GM13977 (cell line): ENCODE measurements around the gene GPR4.

Source experiments
- DNase-seq: peaks from one replicate; pipeline ENCODE4 v3.0.0; 2012; ENCODE audit warnings: low spot score
- in situ Hi-C: fragments of 300-500 bp; cut with MboI; formaldehyde crosslinking; loops from one replicate; pipeline ENCODE4 v1.12.0; 2022; ENCODE audit warnings: low sequenced_read_pairs, low pct_unique_long_range_greater_than_20kb, mixed read lengths, inconsistent platforms; ENCODE audit not compliant: unreplicated experiment
- TF ChIP-seq, protein P1 (sequence below): IDR thresholded peaks from 2 replicates; pipeline ENCODE4 v1.5.1; 2012; ENCODE audit warnings: mild to moderate bottlenecking, control low read depth; ENCODE audit not compliant: insufficient read depth; ENCODE audit errors: extremely low read depth, missing control alignments

The GPR4 gene

DNA sequence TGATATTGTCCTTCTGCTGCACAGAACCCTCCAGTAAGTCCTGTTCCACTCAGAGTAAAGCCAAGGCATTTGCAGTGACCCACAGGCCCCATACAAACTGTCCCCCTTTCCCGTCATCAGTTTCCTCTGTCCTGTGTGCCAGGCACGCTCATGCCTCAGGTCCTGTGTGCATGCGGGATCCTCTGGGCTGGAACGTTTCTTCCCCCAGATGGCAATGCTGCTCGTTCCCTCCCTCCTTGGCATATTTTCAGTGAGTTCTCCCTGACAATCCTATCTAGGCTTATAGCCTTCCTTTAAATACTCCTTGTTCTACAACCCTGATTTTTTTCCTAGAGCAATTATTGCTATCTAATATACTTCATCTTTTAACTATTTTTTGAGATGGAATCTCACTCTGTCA lies 23.2 kb downstream of the GPR4 start:
- TF ChIP-seq, protein P1, sequence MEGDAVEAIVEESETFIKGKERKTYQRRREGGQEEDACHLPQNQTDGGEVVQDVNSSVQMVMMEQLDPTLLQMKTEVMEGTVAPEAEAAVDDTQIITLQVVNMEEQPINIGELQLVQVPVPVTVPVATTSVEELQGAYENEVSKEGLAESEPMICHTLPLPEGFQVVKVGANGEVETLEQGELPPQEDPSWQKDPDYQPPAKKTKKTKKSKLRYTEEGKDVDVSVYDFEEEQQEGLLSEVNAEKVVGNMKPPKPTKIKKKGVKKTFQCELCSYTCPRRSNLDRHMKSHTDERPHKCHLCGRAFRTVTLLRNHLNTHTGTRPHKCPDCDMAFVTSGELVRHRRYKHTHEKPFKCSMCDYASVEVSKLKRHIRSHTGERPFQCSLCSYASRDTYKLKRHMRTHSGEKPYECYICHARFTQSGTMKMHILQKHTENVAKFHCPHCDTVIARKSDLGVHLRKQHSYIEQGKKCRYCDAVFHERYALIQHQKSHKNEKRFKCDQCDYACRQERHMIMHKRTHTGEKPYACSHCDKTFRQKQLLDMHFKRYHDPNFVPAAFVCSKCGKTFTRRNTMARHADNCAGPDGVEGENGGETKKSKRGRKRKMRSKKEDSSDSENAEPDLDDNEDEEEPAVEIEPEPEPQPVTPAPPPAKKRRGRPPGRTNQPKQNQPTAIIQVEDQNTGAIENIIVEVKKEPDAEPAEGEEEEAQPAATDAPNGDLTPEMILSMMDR = no peak
- in situ Hi-C loops = no loop called here
- DNase-seq = no peak

DNA sequence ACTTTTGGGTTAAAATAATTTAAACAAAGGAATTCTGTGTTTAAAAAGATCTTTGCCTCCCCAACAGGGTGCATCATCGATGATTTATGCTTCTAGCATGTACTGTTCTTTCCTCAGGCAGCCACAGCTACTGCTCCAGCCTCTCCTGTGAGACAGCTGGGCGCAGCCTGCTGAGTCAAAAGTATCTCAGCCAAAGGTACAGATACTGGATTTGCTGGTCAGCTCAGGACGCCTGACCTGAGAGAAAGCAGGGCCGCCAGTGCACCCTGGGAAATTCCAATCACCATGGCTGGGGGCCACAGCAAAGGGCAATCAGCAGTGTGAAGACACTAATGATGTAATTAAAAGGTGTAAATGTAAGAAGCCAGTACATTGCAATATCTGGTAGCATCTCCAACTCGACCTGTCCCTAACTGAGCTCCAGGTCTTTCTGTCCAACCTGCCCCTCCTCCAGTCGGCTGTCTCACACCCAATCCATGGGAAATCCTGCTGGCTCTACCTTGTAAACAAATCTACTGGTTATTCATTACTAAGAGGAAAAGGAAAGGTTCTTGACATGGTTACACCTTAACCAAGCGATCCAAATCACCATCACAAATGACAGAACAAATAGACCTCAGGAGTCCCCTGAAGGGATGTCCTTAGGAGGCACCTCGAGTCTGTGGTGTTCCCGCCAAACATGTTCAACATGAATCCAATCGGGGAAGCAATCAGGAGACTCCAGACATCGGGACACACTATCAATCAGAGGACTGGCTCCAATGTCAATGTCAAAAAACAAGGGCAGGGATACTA lies 24.7 kb downstream of the GPR4 start:
- in situ Hi-C loops = no loop called here
- TF ChIP-seq, protein P1 = no peak
- DNase-seq = no peak

DNA sequence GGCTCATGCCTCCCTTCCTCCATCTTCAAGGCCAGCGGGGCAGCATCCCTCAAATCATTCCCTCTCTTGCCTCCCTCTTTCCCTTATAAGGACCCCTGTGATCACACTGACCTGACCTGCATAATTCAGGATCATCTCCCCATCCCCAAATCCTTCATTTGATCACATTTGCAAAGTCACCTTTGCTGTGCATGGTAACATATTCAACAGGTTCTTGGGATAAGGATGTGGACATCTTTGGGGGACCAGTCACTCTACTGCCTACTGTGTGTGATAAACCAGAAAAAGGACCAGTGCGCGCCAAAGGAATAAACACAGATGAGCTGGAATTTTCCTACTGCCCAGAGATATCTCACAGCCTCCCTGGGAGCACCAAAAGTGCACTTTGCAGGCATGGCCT lies 25.3 kb downstream of the GPR4 start:
- in situ Hi-C loops = no loop called here
- no peak for DNase-seq
- TF ChIP-seq, protein P1 = no peak

DNA sequence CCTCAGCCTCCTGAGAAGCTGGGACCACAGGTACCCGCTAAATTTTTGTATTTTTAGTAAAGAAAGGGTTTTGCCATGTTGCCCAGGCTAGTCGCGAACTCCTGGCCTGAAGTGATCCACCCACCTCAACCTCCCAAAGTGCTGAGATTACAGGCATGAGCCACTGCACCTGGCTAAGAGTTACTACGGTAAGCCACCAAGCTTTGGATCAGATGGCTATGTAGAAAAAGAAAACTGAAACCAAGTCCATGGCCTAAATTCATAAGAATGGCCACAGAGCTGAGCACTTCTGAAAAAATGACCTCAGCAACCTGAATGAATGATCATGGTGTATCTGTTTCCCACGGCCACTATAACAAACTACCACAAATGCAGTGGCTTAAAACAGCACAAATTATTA lies 26.8 kb downstream of the GPR4 start:
- in situ Hi-C loops = no loop called here
- DNase-seq = peak; percentile 72
- TF ChIP-seq, protein P1 = no peak

DNA sequence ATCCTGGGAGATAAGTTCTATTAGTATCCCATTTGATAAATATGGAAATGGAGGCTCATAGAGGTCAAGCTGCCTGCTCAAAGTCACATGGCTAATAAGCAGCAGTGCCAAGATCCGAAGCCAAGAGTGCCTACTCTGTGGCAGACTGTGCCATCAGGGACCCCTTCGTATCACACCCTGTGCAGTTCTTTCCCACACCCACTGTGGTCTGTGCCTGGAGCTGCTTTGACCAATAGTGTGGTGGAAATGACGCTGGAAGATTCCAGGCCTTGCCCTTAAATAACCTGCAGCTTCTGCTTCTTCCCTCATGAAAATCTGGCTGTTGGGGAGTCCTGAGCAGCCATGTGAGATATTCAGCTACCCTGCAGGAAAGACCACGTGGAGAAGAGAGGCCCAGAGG lies 27.5 kb downstream of the GPR4 start:
- DNase-seq = no peak
- in situ Hi-C loops = no loop called here
- TF ChIP-seq, protein P1 = no peak

DNA sequence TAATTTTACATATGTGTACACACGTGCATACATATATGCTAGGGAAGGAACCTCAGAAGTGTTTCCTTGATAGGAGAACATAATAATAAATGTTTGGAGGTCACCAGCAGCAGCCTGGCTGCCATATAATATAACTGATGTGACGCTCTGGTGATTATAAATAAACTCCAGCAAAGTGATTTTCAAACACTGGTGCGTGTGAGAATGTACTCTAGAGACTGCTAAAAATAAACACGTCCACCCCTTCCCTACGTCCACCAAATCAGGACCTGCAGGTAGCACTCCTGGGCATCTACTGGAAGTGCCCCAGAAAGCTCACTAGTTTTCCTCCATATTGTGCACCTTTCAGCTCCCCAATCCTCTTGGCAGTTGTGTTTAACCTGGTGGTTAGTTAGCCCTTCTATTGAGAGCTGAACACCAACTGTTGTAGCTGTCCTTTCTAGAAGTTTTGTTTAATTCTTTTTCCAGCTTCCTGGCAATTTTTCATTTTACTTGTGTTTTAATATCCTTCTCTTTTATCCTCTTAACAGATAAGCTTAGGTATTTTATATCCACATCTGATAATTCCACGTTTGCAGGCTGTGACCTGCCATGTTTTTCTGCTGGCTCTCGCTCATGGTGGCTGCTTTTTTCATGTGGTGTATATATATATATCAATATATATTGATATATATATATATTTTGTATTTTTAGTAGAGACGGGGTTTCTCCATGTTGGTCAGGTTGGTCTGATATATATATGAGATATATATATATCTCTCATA lies 30.4 kb downstream of the GPR4 start:
- in situ Hi-C loops = no loop called here
- TF ChIP-seq, protein P1 = no peak
- no peak for DNase-seq
